Measurements from ENCODE around the gene STAG2.
A peak's percentile ranks its signal among the peaks of the same experiment; 100 is the strongest.

Gene STAG2

GRCh38 chrX:123989235-123989634 lies 27.7 kb downstream of the STAG2 start:
- H3K9me3 ChIP-seq, result no peaks in the 10 kb centered on the region
- H3K36me3 ChIP-seq, result no peaks in the 10 kb centered on the region
- no peaks in the 10 kb centered on the region for H3K27me3 ChIP-seq
- no peak for TF ChIP-seq CTCF (IDR thresholded peaks at IDR 0.05)
- H3K4me1 ChIP-seq (ENCODE audit: control insufficient read depth in 1 of 2, insufficient read depth in 1 of 2, low read depth in 1 of 2, low read length in 1 of 2), result peaks cover 3 to 5% of the 10 kb centered on the region in 2 experiments
- H3K4me3 ChIP-seq (ENCODE audit: low read depth in 1 of 2, low read length in 1 of 2), result no peak overlapping the region
- peak overlapping the region; percentile 23 for H3K27ac ChIP-seq

GRCh38 chrX:123990169-123990568 lies 28.7 kb downstream of the STAG2 start:
- TF ChIP-seq CTCF (IDR thresholded peaks at IDR 0.05), result no peak
- H3K36me3 ChIP-seq, result no peaks in the 10 kb centered on the region
- H3K27me3 ChIP-seq, result no peaks in the 10 kb centered on the region
- no peaks in the 10 kb centered on the region for H3K9me3 ChIP-seq
- peaks cover 10 to 11% of the 10 kb centered on the region in 2 experiments for H3K4me1 ChIP-seq (ENCODE audit: control insufficient read depth in 1 of 2, insufficient read depth in 1 of 2, low read depth in 1 of 2, low read length in 1 of 2)
- no peak overlapping the region for H3K4me3 ChIP-seq (ENCODE audit: low read depth in 1 of 2, low read length in 1 of 2)
- peak overlapping the region; percentile 41 for H3K27ac ChIP-seq

- Histone ChIP-seq H3K27me3 (no peaks in the 10 kb centered on the region), H3K9me3 (no peaks in the 10 kb centered on the region), H3K27ac (peak overlapping the region; percentile 41), H3K4me1 (ENCODE audit: control insufficient read depth in 1 of 2, insufficient read depth in 1 of 2, low read depth in 1 of 2, low read length in 1 of 2) (peaks cover 13 to 15% of the 10 kb centered on the region in 2 experiments), H3K4me3 (ENCODE audit: low read depth in 1 of 2, low read length in 1 of 2) (no peak overlapping the region), H3K36me3 (no peaks in the 10 kb centered on the region)
- TF ChIP-seq CTCF (IDR thresholded peaks at IDR 0.05), result no peak
These were observed 29.1 kb downstream of the STAG2 start for GRCh38 chrX:123990602-123991001.

- H3K27me3 ChIP-seq, result no peaks in the 10 kb centered on the region
- H3K27ac ChIP-seq, result peak overlapping the region; percentile 63
- H3K4me3 ChIP-seq (ENCODE audit: low read depth in 1 of 2, low read length in 1 of 2), result no peak overlapping the region
- H3K36me3 ChIP-seq, result no peaks in the 10 kb centered on the region
- peaks cover 18 to 19% of the 10 kb centered on the region in 2 experiments for H3K4me1 ChIP-seq (ENCODE audit: control insufficient read depth in 1 of 2, insufficient read depth in 1 of 2, low read depth in 1 of 2, low read length in 1 of 2)
- no peaks in the 10 kb centered on the region for H3K9me3 ChIP-seq
- no peak for TF ChIP-seq CTCF (IDR thresholded peaks at IDR 0.05)
These were observed 31.8 kb downstream of the STAG2 start for GRCh38 chrX:123993326-123993725.

GRCh38 chrX:123993904-123994635 lies 32.6 kb downstream of the STAG2 start:
- Histone ChIP-seq H3K9me3 (no peaks in the 10 kb centered on the region), H3K36me3 (no peaks in the 10 kb centered on the region), H3K27ac (peak overlapping the region; percentile 63), H3K4me1 (ENCODE audit: control insufficient read depth in 1 of 2, insufficient read depth in 1 of 2, low read depth in 1 of 2, low read length in 1 of 2) (peaks cover 18 to 19% of the 10 kb centered on the region in 2 experiments), H3K4me3 (ENCODE audit: low read depth in 1 of 2, low read length in 1 of 2) (no peak overlapping the region), H3K27me3 (no peaks in the 10 kb centered on the region)
- no peak for TF ChIP-seq CTCF (IDR thresholded peaks at IDR 0.05)

Measured in neutrophil (primary cell).